DND-41 (cell line): ENCODE measurements around the gene STAT4.

Experiments used
- ATAC-seq: fragments of 200-7000 bp; cut with Tn5 transposase; 3 replicates; pipeline ENCODE4 v1.9.1; 2021; ENCODE audit warnings: low read depth; ENCODE audit not compliant: insufficient read depth
- DNase-seq: peaks from one replicate; pipeline ENCODE4 v3.0.0-alpha.2; 2020
- H2AFZ ChIP-seq: 2 replicates; pipeline ENCODE4 v1.6.0; 2012; ENCODE audit warnings: low read depth, low read length
- H3K27ac ChIP-seq: 2 replicates; pipeline ENCODE4 v1.5.1; 2012; ENCODE audit warnings: low read length, inconsistent platforms
- H3K27me3 ChIP-seq: fragments of 200-600 bp; sonication (generic); 2 replicates; pipeline ENCODE4 v1.6.0; 2012; ENCODE audit warnings: low read length, mild to moderate bottlenecking, inconsistent platforms; ENCODE audit not compliant: insufficient read depth, poor library complexity
- H3K36me3 ChIP-seq: 2 replicates; pipeline ENCODE4 v1.5.1; 2012; ENCODE audit warnings: low read length, inconsistent platforms; ENCODE audit not compliant: insufficient read depth
- H3K4me1 ChIP-seq: 2 replicates; pipeline ENCODE4 v1.5.1; 2012; ENCODE audit warnings: mild to moderate bottlenecking, low read length; ENCODE audit not compliant: insufficient read depth
- H3K4me2 ChIP-seq: 2 replicates; pipeline ENCODE4 v1.6.0; 2012; ENCODE audit warnings: mild to moderate bottlenecking, moderate library complexity, low read length, inconsistent platforms; ENCODE audit not compliant: insufficient read depth
- H3K4me3 ChIP-seq, 2 experiments: fragments of 200-600 bp in 1 of 2; shearing (Covaris generic) in 1 of 2; 2 replicates each; pipeline ENCODE4 v1.5.1; 2012 to 2016; ENCODE audit warnings: inconsistent platforms in 2 of 2, low read length in 2 of 2, mild to moderate bottlenecking in 2 of 2, low read depth in 1 of 2, moderate library complexity in 1 of 2
- H3K79me2 ChIP-seq: 2 replicates; pipeline ENCODE4 v1.6.0; 2012; ENCODE audit warnings: low read length, inconsistent platforms; ENCODE audit not compliant: insufficient read depth
- H3K9ac ChIP-seq: 2 replicates; pipeline ENCODE4 v1.6.0; 2012; ENCODE audit warnings: low read depth, mild to moderate bottlenecking, inconsistent platforms, low read length, moderate library complexity
- H3K9me3 ChIP-seq: 2 replicates; pipeline ENCODE4 v1.5.1; 2012; ENCODE audit warnings: low read length, moderate library complexity, mild to moderate bottlenecking, inconsistent platforms; ENCODE audit not compliant: insufficient read depth, severe bottlenecking
- H4K20me1 ChIP-seq: 2 replicates; pipeline ENCODE4 v1.6.0; 2012; ENCODE audit warnings: low read length; ENCODE audit not compliant: insufficient read depth
- CTCF ChIP-seq: IDR thresholded peaks from 2 replicates; pipeline ENCODE4 v1.5.1; 2012; ENCODE audit warnings: borderline replicate concordance, low read length, moderate library complexity, mild to moderate bottlenecking; ENCODE audit not compliant: poor library complexity, severe bottlenecking; ENCODE audit errors: extremely low read depth
- EZH2 ChIP-seq: IDR thresholded peaks from 3 replicates; pipeline ENCODE4 v1.6.1; 2012; ENCODE audit warnings: borderline replicate concordance, low read depth, mild to moderate bottlenecking, moderate library complexity, low read length, inconsistent platforms; ENCODE audit not compliant: severe bottlenecking

Gene STAT4

GRCh38 chr2:190981733-190982132 lies 169.1 kb downstream of the STAT4 start:
- Histone ChIP-seq H3K4me1 (peaks cover 14% of the 10 kb centered on the region), H3K9ac (no peak overlapping the region), H3K4me3 (no peak overlapping the region), H3K36me3 (peaks cover 94% of the 10 kb centered on the region), H4K20me1 (no peaks in the 10 kb centered on the region), H3K27me3 (no peaks in the 10 kb centered on the region), H2AFZ (no peak overlapping the region), H3K79me2 (no peaks in the 10 kb centered on the region), H3K9me3 (no peaks in the 10 kb centered on the region), H3K27ac (no peak overlapping the region), H3K4me2 (no peak overlapping the region)
- DNase-seq (no peak), ATAC-seq (no peak)
- TF ChIP-seq CTCF = no peak
- no peak for TF ChIP-seq EZH2

GRCh38 chr2:190981333-190981732 lies 169.5 kb downstream of the STAT4 start:
- no peaks in the 10 kb centered on the region for H3K9me3 ChIP-seq
- no peaks in the 10 kb centered on the region for H4K20me1 ChIP-seq
- no peak overlapping the region for H3K4me3 ChIP-seq
- no peak overlapping the region for H2AFZ ChIP-seq
- H3K36me3 ChIP-seq = peaks cover 95% of the 10 kb centered on the region
- TF ChIP-seq EZH2 (no peak), CTCF (no peak)
- peaks cover 10% of the 10 kb centered on the region for H3K4me1 ChIP-seq
- no peak overlapping the region for H3K9ac ChIP-seq
- no peak overlapping the region for H3K27ac ChIP-seq
- H3K4me2 ChIP-seq = no peak overlapping the region
- no peaks in the 10 kb centered on the region for H3K27me3 ChIP-seq
- no peak for ATAC-seq
- DNase-seq = no peak
- H3K79me2 ChIP-seq = no peaks in the 10 kb centered on the region

GRCh38 chr2:190980630-190981209 lies 170.1 kb downstream of the STAT4 start:
- Histone ChIP-seq H3K4me2 (no peak overlapping the region), H3K9ac (no peak overlapping the region)
- DNase-seq = no peak

More at GRCh38 chr2:190980630-190981209, 170.1 kb downstream of the STAT4 start:
- Histone ChIP-seq H3K79me2 (no peaks in the 10 kb centered on the region), H3K36me3 (peaks cover 95% of the 10 kb centered on the region), H3K9me3 (no peaks in the 10 kb centered on the region), H2AFZ (no peak overlapping the region), H3K27ac (no peak overlapping the region), H3K27me3 (no peaks in the 10 kb centered on the region), H3K4me3 (no peak overlapping the region), H4K20me1 (no peaks in the 10 kb centered on the region), H3K4me1 (peaks cover 4% of the 10 kb centered on the region)
- TF ChIP-seq CTCF = no peak
- no peak for TF ChIP-seq EZH2
- ATAC-seq = no peak
